ELR (cell line): ENCODE results near the gene HNRNPL.
"Not testable (repeated sequence)": the region's sequence is repeated elsewhere in the genome, so short reads cannot be mapped to it uniquely, and the experiment has no call there.

ENCODE experiments used
- DNase-seq: peaks from one replicate; pipeline ENCODE4 v3.0.0-alpha.2; 2015; ENCODE audit warnings: low read depth

HNRNPL gene

DNA sequence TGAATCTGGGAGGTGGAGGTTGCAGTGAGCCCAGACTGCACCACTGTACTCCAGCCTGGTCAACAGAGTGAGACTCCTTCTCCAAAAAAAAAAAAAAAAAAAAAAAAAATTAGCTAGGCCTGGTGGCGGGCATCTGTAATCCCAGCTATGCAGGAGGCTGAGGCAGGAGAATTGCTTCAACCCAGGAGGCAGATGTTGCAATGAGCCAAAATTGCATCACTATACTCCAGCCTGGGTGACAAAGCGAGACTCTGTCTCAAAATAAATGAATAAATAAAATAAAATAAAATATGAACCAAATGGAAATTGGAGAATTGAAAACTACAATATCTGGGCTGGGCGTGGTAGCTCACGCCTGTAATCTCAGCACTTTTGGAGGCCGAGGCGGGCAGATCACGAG is 20.6 kb downstream of the HNRNPL start:
- DNase-seq, result not testable (repeated sequence)

GRCh38 chr19:38826856-38827551 is 22.8 kb downstream of the HNRNPL start:
- DNase-seq, result no peak

DNA sequence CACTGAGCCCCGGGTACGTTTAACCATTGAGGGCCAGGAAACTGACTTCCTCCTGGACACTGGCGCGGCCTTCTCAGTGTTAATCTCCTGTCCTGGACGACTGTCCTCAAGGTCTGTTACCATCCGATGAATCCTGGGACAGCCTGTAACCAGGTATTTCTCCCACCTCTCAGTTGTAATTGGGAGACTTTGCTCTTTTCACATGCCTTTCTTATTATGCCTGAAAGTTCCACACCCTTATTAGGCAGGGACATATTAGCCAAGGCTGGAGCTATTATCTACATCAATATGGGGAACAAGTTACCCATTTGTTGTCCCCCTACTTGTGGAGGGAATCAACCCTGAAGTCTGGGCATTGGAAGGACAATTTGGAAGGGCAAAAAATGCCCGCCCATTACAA is 23.9 kb downstream of the HNRNPL start:
- not testable (repeated sequence) for DNase-seq

DNA sequence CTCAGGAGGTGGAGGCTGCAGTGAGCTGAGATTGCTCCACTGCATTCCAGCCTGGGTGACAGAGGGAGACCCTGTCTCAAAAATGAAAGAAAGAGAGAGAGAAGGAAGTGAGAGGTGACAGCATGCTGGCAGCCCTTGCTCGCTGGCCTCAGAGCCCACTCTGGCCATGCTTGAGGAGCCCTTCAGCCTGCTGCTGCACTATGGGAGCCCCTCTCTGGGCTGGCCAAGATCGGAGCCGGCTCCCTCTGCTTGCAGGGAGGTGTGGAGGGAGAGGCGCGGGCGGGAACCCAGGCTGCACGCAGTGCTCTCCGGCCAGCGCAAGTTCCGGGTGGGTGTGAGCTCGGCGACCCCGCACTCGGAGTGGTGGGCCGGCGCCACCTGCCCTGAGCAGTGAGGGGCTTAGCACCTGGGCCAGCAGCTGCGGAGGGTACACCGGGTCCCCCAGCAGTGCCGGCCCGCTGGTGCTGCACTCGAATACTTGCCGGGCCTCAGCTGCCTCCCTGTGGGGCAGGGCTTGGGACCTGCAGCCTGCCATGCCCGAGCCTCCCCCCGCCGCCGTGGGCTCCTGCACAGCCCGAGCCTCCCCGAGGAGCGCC is 28.5 kb downstream of the HNRNPL start:
- DNase-seq, result not testable (repeated sequence)

DNA sequence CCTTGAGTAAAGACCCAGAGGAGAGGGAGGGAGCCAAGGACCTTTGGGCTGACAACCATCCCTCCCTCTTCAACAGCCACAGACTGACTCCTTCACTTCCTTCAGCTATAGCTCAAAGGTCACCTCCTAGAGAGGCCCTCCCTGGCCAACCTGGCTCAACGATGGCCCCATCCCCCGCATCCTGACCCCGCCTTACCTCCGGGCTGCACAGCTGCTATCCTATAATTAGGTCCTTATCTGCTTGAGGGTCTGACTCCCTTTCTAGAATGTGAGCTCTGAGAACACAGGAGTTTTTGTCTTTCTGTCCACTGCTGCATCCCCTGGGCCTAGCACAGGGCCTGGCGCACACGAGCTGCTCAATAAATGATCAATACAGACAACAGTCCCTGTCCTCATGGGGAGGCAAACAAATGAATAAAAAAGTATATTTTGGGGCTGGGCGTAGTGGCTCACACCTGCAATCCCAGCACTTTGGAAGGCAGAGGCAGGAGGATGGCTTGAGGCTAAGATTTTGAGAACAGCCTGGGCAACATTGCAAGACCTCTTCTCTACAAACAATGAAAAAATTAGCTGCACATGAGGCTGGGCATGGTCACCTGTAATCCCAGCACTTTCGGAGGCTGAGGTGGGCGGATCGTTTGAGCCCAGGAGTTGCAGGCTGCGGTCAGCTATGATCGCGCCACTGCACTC is 30.4 kb downstream of the HNRNPL start:
- no peak for DNase-seq

GRCh38 chr19:38817081-38817480 is 32.7 kb downstream of the HNRNPL start:
- DNase-seq, result no peak

GRCh38 chr19:38816131-38816750 is 33.5 kb downstream of the HNRNPL start:
- no peak for DNase-seq

- no peak for DNase-seq
Observed at GRCh38 chr19:38815059-38816001, 34.5 kb downstream of the HNRNPL start.

GRCh38 chr19:38813932-38814331 is 35.9 kb downstream of the HNRNPL start:
- DNase-seq, result not testable (repeated sequence)

GRCh38 chr19:38813323-38813722 is 36.5 kb downstream of the HNRNPL start:
- DNase-seq, result no peak

GRCh38 chr19:38812841-38813320 is 36.9 kb downstream of the HNRNPL start, which contains the start of gene LGALS4:
Gene LGALS4 (minus strand): TSS chr19:38812945. CDS start chr19:38812886, 59 bp downstream.
- DNase-seq, result no peak

GRCh38 chr19:38812009-38812840 is 37.6 kb downstream of the HNRNPL start:
- no peak for DNase-seq

GRCh38 chr19:38809592-38810252 is 40.1 kb downstream of the HNRNPL start:
- no peak for DNase-seq

DNA sequence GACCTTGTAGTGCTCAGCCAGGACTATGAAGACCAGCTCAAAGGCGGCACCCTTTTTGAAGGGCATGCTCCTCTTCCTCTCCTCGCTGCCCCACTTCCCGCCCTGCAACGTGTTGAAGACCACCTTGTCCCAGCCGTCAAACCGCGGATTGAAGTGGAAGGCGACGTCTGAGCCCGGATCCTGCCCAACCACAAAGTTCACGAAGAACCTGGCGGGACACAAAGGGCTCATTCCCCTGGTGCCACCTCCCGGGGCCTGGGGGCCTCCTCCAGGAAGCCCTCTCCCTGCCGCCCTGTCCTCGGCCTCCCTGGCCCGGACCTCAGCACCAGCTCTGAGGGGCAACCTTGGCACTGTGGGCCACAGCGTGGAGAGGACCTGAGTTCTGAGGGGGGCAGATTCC is 41.0 kb downstream of the HNRNPL start:
- DNase-seq, result no peak

DNA sequence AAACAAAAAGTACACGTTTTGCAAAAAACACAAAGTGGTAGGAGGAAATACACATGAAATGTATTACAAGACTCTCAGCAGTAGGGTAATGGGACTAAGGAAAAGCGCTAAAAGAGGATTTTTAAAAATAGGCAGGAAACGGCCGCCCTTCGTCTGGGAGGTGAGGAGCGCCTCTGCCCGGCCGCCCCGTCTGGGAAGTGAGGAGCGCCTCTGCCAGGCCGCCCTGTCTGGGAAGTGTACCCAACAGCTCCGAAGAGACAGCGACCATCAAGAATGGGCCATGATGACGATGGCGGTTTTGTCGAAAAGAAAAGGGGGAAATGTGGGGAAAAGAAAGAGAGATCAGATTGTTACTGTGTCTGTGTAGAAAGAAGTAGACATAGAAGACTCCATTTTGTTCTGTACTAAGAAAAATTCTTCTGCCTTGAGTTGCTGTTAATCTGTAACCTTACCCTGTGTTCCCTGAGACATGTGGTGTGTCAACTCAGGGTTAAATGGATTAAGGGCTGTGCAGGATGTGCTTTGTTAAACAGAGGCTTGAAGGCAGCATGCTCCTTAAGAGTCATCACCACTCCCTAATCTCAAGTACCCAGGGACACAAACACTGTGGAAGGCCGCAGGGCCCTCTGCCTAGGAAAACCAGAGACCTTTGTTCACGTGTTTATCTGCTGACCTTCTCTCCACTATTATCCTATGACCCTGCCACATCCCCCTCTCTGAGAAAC is 42.2 kb downstream of the HNRNPL start:
- DNase-seq, result not testable (repeated sequence)

GRCh38 chr19:38806371-38806770 is 43.4 kb downstream of the HNRNPL start:
- DNase-seq, result no peak

DNA sequence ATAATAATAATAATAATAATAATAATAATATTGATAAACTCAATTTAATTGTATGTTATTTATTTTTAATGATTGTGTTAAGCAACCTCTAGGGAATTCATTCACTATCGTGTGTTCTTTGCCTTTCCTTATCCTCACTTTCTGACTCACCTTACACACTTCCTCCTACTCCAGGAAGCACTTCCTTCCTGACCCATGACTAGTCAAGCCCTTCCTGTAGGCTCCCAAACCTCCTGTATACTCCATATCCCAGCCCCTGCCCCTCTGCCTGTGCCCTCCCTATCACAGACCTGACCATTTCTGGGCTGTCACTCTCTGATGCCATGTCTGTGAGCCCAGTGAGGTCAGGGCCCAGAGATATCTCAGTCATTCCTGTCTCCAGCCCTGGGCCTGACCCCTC is 44.6 kb downstream of the HNRNPL start:
- peak; percentile 48 for DNase-seq

- DNase-seq, result no peak
Observed at GRCh38 chr19:38803543-38803942, 46.2 kb downstream of the HNRNPL start.
